Right atrium auricular region (tissue), 2 donors: ENCODE measurements around the gene ETFBKMT. TPM values are rescaled to one million over a fixed set of nuclear protein-coding genes. Genes with fewer than 3 reads are reported as not detected.
"Not testable (repeated sequence)": the region's sequence is repeated elsewhere in the genome, so short reads cannot be mapped to it uniquely, and the experiment has no call there.

Experiments used
- DNase-seq: peaks from one replicate; pipeline ENCODE4 v3.0.0-alpha.2; 2019; ENCODE audit warnings: low spot score
- H3K27ac ChIP-seq, 2 donors: fragments of 200-600 bp; sonication (generic); 1 replicate in 1 of 2; 2 replicates in 1 of 2; pipeline ENCODE4 v1.5.1; 2016 to 2019
- H3K27me3 ChIP-seq, 2 donors: fragments of 200-600 bp; sonication (generic); one replicate each; pipeline versions ENCODE4 v1.5.1 to v1.6.0; 2017 to 2019
- H3K36me3 ChIP-seq: fragments of 200-600 bp; sonication (generic); one replicate; pipeline ENCODE4 v1.5.1; 2016
- H3K4me1 ChIP-seq, 2 donors: fragments of 200-600 bp; sonication (generic); one replicate each; pipeline versions ENCODE4 v1.5.1 to v1.6.0; 2017 to 2019
- H3K4me3 ChIP-seq, 2 donors: fragments of 200-600 bp; sonication (generic); 1 replicate in 1 of 2; 2 replicates in 1 of 2; pipeline ENCODE4 v1.5.1; 2017 to 2019; ENCODE audit warnings: mild to moderate bottlenecking in 1 of 2, moderate library complexity in 1 of 2
- H3K9me3 ChIP-seq, 2 donors: fragments of 200-600 bp; sonication (generic); one replicate each; pipeline ENCODE4 v1.5.1; 2019
- total RNA-seq, 2 donors: library from RNA; depleted of rRNA; stranded (reverse); fragments of >200 nt; gene quantifications; one replicate each; pipeline ENCODE4 v1.1.0, GENCODE V29; 2016
- TF ChIP-seq, protein P1 (sequence below), 2 donors: fragments of 200-600 bp; sonication (generic); IDR thresholded peaks; one replicate each; pipeline ENCODE4 v1.5.1; 2019; ENCODE audit warnings: antibody characterized with exemption in 2 of 2

The ETFBKMT gene
- total RNA-seq, 2 donors from 2014 or later, result 2.2 to 4.2 TPM

GRCh38 chr12:31682136-31682962, 22.9 kb downstream of the ETFBKMT start:
- Histone ChIP-seq H3K27me3 (no peaks in the 10 kb centered on the region), H3K4me1 (no peaks in the 10 kb centered on the region), H3K27ac (no peak overlapping the region), H3K4me3 (no peak overlapping the region), H3K36me3 (peaks cover 12% of the 10 kb centered on the region), H3K9me3 (peaks cover 0 to 18% of the 10 kb centered on the region in 2 donors)
- TF ChIP-seq, protein P1, sequence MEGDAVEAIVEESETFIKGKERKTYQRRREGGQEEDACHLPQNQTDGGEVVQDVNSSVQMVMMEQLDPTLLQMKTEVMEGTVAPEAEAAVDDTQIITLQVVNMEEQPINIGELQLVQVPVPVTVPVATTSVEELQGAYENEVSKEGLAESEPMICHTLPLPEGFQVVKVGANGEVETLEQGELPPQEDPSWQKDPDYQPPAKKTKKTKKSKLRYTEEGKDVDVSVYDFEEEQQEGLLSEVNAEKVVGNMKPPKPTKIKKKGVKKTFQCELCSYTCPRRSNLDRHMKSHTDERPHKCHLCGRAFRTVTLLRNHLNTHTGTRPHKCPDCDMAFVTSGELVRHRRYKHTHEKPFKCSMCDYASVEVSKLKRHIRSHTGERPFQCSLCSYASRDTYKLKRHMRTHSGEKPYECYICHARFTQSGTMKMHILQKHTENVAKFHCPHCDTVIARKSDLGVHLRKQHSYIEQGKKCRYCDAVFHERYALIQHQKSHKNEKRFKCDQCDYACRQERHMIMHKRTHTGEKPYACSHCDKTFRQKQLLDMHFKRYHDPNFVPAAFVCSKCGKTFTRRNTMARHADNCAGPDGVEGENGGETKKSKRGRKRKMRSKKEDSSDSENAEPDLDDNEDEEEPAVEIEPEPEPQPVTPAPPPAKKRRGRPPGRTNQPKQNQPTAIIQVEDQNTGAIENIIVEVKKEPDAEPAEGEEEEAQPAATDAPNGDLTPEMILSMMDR (IDR thresholded peaks at IDR 0.05), result peak; percentile 38 to 73
- no peak for DNase-seq

DNA sequence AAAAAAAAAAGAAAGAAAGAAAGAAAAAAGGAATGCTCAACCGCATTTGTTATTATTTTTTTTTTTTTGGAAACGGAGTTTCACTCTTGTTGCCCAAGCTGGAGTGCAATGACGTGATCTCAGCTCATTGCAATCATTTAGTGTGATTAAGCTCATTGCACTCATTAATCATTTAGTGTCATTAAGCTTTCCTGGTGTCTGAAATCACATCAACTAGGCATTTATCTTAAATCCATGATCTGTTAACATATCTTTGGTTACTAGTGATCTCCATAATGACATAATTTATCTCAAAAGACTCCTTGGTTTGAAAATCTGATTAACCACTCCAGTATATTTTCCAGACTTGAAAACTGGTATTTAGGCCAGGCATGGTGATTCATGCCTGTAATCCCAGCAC, 26.3 kb downstream of the ETFBKMT start:
- Histone ChIP-seq H3K36me3 (peaks cover 12% of the 10 kb centered on the region), H3K27me3 (no peaks in the 10 kb centered on the region), H3K27ac (no peak overlapping the region), H3K4me1 (no peaks in the 10 kb centered on the region), H3K4me3 (no peak overlapping the region), H3K9me3 (peaks cover 0 to 18% of the 10 kb centered on the region in 2 donors)
- TF ChIP-seq, protein P1 (IDR thresholded peaks at IDR 0.05), result no peak
- DNase-seq, result no peak

DNA sequence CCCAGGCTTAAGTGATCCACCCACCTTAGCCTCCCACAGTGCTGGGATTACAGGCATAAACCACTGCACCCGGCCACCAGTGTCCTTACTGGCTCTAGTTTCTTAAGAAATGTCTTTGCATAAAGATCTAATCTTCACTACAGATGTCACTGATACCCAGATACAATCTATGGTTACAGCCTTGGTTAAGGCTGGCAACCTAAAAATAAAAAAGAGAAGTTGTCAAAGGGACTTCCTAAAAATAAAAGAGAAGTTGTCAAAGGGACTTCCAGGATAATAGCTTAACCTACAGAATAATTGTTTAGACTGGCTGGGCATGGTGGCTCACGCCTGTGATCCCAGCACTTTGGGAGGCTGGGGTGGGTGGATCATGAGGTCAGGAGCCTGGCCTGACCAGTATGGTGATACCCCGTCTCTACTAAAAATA, 27.6 kb downstream of the ETFBKMT start:
- TF ChIP-seq, protein P1 (IDR thresholded peaks at IDR 0.05), result no peak
- Histone ChIP-seq H3K4me3 (no peak overlapping the region), H3K9me3 (peaks cover 0 to 18% of the 10 kb centered on the region in 2 donors), H3K36me3 (peaks cover 12% of the 10 kb centered on the region), H3K27ac (no peak overlapping the region), H3K27me3 (no peaks in the 10 kb centered on the region), H3K4me1 (no peaks in the 10 kb centered on the region)
- no peak for DNase-seq

GRCh38 chr12:31689921-31690320, 30.4 kb downstream of the ETFBKMT start:
- H3K9me3 ChIP-seq, H3K27ac ChIP-seq, H3K27me3 ChIP-seq, H3K4me1 ChIP-seq, H3K4me3 ChIP-seq, DNase-seq: not testable (repeated sequence)
- peaks cover 18% of the 10 kb centered on the region for H3K36me3 ChIP-seq

DNA sequence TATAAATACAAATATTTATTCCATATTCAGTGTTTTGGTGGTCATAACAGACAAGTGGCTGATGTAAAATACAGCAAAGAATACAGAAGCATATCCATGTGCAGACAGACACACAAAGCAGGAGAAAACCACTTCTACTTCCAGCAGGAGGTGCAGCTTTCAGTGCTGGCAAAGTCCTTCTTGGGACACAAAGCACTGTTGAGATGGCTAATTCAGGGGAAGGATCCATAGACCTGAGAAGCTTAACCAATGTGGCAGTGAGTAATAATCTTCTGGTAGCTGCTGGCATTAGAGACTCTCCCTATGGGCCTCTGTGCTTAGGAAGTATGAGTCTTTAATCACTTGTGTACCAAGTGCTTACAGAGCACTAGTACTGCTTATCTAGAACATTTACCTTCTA, 42.6 kb downstream of the ETFBKMT start:
- TF ChIP-seq, protein P1 (IDR thresholded peaks at IDR 0.05), result peak in 1 of 2 donors; percentile 16
- no peak overlapping the region for H3K4me3 ChIP-seq
- no peaks in the 10 kb centered on the region for H3K9me3 ChIP-seq
- no peaks in the 10 kb centered on the region for H3K27me3 ChIP-seq
- peaks cover 13% of the 10 kb centered on the region for H3K36me3 ChIP-seq
- no peak overlapping the region for H3K27ac ChIP-seq
- no peaks in the 10 kb centered on the region for H3K4me1 ChIP-seq
- no peak for DNase-seq

GRCh38 chr12:31705621-31706020, 46.1 kb downstream of the ETFBKMT start:
- Histone ChIP-seq H3K27ac (no peak overlapping the region), H3K36me3 (peaks cover 8% of the 10 kb centered on the region), H3K4me3 (no peak overlapping the region), H3K9me3 (peaks cover 0 to 26% of the 10 kb centered on the region in 2 donors), H3K4me1 (no peaks in the 10 kb centered on the region), H3K27me3 (no peaks in the 10 kb centered on the region)
- TF ChIP-seq, protein P1 (IDR thresholded peaks at IDR 0.05), result no peak
- no peak for DNase-seq

- H3K4me3 ChIP-seq, H3K4me1 ChIP-seq, H3K36me3 ChIP-seq, DNase-seq, H3K27me3 ChIP-seq, H3K27ac ChIP-seq: not testable (repeated sequence)
- peaks cover 0 to 26% of the 10 kb centered on the region in 2 donors for H3K9me3 ChIP-seq
Measured at GRCh38 chr12:31708118-31708517, 48.6 kb downstream of the ETFBKMT start.
